GM18909 (cell line): ENCODE results near the gene RAB38.

Source experiments
- ATAC-seq: cut with Tn5 transposase; IDR thresholded peaks from one replicate; pipeline ENCODE4 v1.9.1; 2021; ENCODE audit warnings: mild to moderate bottlenecking; ENCODE audit not compliant: unreplicated experiment, poor library complexity

Gene RAB38

DNA sequence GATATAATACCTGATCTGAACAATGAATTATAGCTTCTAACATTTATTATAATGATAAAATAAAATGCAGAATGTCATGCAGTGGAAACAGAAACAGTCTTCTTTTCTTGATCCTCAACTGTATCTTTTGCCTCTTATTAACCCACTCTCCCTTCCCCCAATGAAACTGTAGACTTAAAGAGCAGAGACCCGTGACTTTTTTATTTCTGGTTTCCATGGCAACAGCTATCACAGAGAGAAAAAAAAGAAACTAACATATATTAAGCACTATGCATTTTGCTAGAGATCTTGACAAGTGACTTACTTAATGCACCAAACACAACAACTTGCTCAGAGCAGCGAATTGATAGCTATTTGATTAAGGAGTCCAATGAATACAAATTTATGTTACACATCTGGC lies 69.3 kb downstream of the RAB38 start:
- no peak for ATAC-seq

DNA sequence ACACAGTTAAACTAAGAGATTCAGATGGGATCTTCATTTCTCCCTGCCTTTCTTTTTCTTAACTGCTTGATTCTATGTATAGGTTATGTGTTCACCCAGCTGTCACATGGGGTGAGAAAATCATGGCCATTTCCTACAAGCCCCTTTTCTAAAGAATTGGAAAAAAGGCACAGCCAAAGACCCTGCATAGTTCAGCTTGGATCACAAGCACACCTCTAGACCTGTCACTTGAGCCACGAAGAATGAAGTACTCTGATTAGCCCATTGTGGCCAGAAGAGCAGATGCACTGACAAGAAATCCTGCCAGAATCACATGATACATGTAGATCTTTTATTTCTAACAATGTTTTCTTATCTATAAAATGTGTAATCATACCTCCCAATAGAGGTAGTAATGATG lies 69.7 kb downstream of the RAB38 start:
- ATAC-seq: no peak

DNA sequence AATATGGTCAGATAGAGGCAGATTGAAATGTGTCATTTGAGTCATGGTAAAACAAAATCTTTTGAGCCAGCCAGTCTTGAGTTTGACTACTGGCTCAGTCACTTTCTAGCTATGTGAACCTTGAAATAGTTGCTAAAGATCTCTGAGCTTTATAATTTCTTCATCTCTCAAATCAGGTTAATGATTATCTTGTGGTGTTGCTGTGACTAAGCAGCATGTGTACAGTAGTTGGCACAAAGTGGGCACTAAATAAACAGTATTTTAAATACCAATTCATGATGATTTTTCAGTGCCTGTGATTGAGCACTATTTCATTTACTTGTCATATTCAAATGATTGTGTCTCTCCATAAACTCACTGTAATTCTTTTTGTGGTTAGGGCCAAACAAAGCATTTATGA lies 70.8 kb downstream of the RAB38 start:
- ATAC-seq: peak; percentile 70

DNA sequence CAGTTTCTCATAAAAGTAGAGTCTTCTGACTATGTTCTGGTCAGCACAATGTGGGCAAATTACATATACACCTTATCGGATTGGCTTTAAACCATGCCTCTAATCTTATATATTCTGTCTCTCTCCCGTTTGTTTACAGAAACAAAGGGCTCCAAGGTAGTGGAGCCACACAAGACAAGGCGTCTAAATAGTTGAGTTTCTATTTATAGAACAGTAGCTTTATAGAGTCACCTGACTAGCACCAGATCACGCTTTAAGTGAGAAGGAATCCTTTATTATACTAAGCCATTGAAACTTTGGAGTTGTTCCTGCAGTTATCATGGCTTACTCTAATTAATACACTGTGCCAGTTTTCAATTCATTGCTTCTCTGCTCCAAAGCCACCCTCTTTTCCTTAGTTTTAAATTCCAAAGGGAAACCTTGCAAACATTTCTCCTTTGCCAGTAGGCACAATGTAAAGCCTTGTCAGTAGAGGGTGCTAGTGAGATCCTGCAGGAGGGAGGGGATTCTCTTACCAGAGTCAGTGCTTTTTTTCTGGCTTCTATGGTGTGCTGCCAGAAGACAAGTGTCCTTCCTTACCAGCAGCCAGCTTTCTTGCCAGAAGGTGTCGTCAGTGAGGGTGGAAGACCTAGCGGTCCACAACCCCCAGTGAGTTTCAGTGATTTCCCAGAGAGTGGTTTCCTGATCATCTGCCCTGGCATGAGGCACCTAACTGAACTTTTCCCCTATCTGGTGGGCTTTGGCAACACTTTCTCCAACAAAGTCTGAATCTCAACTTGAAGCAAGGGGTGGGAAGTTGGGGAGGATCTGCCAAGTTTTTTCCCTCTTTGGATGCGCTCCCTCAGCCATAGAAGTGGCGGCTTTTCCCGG lies 71.7 kb downstream of the RAB38 start:
- ATAC-seq: peak; percentile 84

DNA sequence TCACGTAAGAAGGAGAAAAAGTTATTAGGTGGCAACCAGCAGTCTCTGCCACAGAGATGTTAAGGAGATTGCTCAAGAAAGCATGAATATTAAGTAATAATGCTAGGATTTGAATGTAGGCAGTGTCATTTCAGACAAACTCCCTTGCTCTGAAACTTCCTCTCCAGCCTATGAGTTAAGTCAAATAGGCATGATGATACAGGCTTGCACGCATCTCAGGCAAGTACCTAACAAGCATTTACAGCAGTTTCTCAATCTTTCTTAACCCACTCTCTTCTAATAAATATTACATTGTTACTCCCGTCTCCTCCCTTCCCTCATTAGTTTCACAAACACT lies 72.7 kb downstream of the RAB38 start:
- ATAC-seq: no peak

DNA sequence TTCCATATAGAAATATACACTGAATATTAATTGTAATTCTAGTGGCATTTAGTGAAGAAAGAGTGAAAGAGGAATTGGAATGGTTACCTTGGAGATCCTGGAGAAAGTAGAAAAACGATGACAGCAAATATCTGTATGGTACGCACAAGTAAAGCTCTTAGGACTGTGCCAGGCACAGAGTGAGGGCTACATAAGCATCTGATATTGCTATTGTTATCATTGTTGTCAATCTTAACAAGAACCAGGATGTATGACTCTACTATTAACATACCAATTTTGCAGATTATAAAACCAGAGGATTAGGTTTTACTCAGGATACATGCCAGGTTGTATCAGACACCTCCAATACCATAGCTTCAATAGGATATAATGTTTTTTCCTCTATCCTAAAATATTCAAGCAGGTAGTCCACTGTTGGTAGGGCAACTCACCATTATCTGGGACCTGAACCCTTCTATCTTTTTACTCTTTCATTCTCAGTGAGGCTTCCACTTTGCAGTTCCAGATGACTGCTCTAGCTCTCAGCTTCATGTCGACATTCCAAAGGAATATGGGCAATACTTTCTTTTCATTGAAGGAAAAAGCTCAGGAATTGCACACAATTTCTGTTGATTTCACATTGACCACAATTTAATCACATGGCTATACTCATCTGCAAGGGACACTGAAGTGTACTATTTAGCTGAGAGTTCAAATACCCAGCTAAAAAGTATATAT lies 73.2 kb downstream of the RAB38 start:
- ATAC-seq: no peak

DNA sequence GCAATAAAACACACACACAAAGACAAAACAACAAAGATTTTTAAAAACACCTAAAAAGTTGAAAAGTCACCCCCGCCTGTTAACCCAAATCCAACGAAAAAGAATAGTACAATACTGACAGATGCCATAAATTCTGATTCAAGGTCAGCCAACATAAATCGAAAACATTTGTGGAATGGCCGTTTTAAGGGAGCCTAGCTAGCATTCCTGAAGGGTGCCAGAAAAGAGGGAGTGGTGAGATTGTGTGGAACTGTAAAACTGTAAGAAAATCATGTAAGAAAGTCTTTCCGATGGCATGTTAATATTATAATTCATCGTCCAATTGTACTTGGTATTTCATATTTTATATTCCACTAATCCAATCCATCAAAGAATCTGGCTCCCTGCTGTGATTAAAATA lies 75.1 kb downstream of the RAB38 start:
- no peak for ATAC-seq

DNA sequence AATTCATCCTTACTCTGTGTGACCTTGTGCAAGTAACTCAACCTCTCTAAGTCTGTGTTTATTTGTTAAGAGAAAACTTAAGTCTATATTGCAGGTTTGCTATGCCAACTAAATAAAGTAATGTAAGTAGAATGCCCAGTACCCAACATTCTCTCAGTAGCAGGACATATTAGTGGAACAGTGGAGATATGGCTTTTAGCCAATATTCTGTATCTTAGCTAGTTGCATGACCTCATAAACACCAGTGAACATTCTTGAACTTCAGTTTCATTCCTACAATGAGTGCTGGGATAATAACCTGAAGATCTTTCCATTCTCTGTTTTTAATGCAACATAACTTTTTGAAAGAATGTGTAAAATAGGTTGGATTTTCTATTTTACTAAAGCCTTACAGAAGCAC lies 77.0 kb downstream of the RAB38 start:
- ATAC-seq: no peak

DNA sequence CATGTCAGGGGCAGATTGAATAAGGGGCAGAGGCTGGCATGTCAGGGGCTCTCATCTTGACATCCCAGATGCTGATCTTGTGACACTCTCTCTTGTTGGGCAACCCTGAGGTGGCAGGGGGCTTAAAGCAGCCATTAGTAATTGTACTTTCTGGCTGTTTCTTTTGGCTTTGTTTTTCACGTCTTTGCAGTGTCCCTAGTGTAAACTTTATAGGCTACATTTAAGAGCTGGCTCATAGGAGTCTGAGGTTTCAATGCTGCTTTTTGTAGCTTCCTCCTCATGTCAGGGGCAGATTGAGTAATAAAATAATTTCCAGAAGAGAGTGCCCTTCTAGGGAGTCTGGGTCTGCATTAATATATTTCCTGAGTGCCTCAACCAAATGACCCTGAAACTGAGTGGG lies 86.1 kb downstream of the RAB38 start:
- no peak for ATAC-seq

DNA sequence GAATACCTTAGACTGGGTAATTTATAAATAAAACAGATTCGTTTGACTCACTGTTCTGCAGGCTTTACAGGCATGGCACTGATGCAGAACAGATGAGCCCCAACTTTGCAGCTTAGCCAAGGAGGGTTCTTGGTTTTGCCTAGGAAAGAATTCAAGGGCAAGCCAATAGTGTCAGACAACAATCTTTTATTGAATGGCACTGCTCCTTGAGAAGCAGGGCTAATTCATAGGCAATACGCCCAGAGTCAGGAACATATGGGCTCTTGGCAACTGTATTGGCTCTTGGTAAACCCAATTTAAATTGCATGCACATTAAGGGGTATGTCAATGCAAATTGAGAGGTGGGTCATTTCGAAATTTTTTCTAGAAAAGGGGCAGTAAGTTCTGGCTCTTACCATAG lies 87.9 kb downstream of the RAB38 start:
- no peak for ATAC-seq

DNA sequence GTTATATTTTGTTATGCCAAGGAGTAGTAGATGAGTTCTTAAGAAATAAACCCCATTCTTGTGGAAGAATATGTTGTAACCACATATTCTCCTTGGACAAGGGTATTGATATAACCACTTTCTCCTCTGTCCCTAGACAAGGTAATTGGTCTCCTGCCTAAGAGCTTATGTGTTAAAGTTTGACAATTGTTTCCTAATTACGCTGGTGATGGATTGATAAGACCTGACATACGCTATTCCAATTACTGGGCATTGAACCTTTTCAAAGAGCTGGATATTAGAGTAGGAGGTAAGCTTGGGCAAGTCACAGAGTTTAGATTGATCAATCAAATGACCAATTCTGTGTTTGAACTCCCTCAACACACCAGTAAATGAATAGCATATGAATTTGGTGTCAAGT lies 88.9 kb downstream of the RAB38 start:
- ATAC-seq: no peak

DNA sequence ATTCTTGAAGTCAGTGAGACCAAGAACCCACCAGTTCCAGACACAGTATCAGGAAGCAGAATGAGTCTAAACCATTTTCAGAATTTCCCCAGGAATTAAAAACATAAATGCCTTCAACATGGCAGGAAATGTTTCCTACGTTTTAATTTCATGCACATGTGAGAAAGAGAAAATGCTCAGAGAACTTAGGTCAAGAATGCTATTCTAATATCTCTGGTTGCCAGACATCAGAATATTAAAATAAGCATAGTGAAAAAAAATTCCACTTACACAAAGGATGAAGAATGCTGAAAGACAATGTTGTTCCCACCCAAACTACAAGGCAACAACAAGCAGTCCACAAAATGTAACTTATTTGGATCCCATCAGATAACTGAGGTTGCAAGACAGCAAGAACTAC lies 104.8 kb downstream of the RAB38 start:
- ATAC-seq: no peak

DNA sequence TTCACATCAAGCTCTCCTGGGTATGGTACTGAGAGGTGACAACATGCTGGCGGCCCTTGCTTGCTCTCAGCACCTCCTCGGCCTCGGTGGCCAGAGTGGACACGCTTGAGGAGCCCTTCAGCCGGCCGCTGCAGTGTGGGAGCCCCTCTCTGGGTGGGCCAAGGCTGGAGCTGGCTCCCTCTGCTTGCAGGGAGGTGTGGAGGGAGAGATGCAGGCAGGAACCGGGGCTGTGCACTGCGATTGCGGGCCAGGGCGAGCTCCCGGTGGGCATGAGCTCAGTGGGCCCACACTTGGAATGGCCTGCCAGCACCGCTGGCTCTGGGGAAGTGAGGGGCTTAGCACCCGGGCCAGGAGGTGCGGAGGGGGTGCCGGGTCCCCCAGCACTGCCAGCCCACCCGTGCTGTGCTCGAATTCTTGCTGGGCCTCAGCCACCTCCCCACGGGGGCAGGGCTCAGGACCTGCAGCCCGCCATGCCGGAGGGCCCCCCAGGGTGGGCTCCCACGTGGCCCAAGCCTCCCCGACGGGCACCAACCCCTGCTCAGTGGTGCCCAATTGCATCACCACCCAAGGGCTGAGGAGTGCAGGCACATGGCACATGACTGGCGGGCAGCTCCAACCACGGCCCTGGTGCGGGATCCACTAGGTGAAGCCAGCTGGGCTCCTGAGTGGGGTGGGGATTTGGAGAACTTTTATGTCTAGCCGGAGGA lies 106.2 kb downstream of the RAB38 start:
- no peak for ATAC-seq

DNA sequence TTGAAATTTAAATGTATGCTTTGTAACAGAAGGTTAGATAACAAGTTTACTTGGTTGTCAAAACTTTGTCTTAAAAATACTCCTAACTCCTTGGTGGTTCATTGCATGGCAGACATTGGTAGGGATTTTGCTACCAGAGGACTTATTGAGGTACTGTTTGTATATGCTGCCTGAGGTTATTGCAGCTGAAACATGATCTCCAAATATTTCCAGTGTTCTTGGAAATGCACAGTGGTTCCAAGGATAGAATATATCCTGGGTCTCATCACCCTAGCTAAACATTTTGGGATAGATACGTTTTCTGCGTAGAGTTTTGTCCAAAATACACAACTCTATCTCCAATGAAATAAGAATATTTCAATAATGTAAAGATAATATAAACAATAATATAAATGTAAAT lies 109.2 kb downstream of the RAB38 start:
- no peak for ATAC-seq

DNA sequence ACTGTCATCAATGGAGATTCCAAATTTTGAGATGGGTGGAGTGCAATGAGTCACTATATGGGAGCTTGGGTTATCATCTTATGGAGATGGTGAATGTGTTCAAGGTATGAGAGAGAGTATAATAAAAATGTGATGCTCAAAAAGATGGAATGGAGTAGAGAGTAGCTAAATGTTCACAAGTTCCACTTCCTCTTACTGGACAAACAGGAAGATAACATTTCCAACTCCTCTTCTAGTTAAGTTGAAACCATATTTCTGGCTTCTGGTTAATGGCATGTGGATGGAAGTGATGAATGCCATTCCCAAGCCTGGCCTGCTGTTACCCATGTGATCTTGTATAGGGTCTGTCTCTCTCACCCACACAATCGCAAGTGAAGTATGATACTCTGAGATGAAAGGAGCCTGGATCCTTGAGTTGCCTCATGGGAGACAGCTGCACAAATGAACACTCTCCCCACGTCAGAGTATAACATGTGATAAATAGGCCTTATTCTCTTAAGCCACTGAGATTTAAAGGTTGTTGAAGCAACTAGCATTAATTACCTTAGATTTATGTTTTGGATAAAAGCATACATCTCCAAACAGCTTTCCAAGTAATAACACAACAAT lies 111.0 kb downstream of the RAB38 start:
- no peak for ATAC-seq
